ENCODE data around the gene KCNJ3. TPM values are rescaled to one million over a fixed set of nuclear protein-coding genes. Genes with fewer than 3 reads are reported as not detected.

The KCNJ3 gene, protein sequence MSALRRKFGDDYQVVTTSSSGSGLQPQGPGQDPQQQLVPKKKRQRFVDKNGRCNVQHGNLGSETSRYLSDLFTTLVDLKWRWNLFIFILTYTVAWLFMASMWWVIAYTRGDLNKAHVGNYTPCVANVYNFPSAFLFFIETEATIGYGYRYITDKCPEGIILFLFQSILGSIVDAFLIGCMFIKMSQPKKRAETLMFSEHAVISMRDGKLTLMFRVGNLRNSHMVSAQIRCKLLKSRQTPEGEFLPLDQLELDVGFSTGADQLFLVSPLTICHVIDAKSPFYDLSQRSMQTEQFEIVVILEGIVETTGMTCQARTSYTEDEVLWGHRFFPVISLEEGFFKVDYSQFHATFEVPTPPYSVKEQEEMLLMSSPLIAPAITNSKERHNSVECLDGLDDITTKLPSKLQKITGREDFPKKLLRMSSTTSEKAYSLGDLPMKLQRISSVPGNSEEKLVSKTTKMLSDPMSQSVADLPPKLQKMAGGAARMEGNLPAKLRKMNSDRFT
- total RNA-seq (2022; extraction: Qiagen RNA extraction), result not detected in 5 replicates

DNA sequence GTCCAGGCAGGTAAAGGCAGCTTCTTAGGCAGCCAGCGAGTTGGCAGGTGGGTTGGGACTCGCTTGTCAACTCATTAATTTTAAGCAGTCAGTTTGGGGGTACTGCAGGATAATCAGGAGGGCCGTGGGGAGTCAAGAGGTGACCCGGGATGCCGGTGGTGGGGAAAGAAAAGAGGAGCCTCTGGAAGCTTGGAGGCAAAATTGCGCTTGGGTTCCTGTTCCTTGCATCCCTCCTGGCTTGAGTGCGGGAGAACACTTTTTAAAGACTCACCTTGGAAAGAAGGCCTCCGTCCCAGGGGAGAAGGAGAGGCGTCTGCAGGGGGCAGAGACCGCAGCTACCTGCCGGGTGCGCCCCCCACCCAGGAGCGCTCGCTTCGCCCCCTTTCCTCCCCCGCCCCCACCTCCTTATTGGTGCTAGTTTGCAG lies at the start of gene KCNJ3:
KCNJ3 (plus strand) TSS at position 400 of the 425 bp plus-strand sequence. CDS start 81 bp downstream, outside the sequence.

Measured in A549 treated with AZD2906 at 1 μM for 4 hours (cell line).